ENCODE measurements around the gene PPIF.

DNA sequence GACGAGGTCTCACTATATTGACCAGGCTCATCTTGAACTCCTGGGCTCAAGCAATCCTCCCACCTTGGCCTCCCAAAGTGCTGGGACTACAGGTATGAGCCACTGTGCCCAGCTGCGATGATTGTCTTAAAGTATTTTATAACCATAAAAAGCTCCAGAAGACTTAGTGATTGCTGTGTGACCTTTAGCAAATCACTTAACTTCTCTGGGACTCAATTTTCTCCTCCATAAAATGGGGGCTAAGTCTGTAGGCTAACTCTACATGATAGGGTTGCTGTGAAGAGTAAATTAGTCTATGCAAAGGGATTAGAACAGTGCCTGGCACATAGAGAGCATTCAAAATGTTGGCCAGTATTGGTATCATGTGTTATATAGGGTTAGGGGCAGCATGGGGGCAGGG lies 42.8 kb downstream of the PPIF start:
- TF ChIP-seq POLR2A (IDR thresholded peaks at IDR 0.05) = no peak
- TF ChIP-seq, protein P1, sequence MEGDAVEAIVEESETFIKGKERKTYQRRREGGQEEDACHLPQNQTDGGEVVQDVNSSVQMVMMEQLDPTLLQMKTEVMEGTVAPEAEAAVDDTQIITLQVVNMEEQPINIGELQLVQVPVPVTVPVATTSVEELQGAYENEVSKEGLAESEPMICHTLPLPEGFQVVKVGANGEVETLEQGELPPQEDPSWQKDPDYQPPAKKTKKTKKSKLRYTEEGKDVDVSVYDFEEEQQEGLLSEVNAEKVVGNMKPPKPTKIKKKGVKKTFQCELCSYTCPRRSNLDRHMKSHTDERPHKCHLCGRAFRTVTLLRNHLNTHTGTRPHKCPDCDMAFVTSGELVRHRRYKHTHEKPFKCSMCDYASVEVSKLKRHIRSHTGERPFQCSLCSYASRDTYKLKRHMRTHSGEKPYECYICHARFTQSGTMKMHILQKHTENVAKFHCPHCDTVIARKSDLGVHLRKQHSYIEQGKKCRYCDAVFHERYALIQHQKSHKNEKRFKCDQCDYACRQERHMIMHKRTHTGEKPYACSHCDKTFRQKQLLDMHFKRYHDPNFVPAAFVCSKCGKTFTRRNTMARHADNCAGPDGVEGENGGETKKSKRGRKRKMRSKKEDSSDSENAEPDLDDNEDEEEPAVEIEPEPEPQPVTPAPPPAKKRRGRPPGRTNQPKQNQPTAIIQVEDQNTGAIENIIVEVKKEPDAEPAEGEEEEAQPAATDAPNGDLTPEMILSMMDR (IDR thresholded peaks at IDR 0.05) = no peak
